Measurements from ENCODE around the gene SPATA6L. TPM values are rescaled to one million over a fixed set of nuclear protein-coding genes. Genes with fewer than 3 reads are reported as not detected.
A peak's percentile ranks its signal among the peaks of the same experiment; 100 is the strongest.

Gene SPATA6L
- total and polyA plus RNA-seq, 2 of the 4 experiments (the other 2 are of a cell fraction), result 0.18 to 0.84 TPM

DNA sequence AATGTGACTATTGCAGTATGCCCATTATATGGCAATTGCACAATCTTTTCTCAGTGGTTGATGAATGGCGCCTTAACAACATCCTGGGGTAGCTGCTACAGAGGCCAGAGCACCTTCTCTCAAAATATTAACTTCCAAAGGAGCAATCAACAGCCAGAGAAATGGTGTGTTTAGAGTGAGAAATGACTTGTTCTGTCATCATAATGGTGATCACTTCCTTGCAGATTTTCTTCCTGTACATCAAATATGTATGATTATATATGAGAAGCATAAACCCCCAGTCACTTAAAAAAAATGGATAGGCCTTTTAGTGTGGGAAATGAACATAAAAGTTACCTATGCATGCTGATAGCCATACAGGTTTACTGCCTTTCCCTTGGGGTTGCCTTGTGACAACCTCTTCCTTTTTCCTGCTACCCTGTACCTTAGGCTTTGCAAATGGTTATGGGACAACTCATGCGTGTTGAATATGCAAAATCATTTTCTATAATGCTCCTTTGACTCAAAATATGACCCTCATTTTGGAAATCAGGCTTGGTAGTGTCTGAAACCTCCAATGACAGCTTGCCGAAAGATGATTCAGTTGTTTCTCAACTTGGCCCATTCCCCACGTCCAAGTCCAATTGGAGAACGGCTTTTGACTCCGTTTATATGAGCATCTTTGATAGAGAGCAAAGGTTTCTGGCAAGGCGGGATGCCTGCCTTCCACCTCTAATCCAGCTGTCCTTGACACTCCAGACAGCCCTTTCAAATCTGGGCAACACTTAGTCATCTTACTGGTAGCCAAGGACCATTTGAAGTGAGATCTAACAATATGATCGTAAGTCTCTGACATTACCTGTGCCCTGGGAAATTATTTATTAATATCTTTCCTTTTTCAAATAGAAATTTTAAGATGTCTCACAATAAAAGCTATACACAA lies 106.8 kb downstream of the SPATA6L start:
- Histone ChIP-seq H4K91ac (ENCODE audit: insufficient read depth, low read depth, low read length) (no peak overlapping the region), H3K23ac (ENCODE audit: low read depth, low read length) (no peak overlapping the region), H2BK20ac (ENCODE audit: low read depth, low read length) (no peak overlapping the region), H4K8ac (ENCODE audit: low read depth in 2 of 2, low read length in 2 of 2) (no peak overlapping the region), H2BK120ac (ENCODE audit: low read depth, low read length) (no peak overlapping the region), H3K4ac (ENCODE audit: low read depth, low read length) (no peak overlapping the region), H4K5ac (ENCODE audit: low read depth, low read length) (no peak overlapping the region), H2BK5ac (ENCODE audit: low read depth, low read length, poor library complexity, severe bottlenecking) (no peak overlapping the region), H3K36me3 (ENCODE audit: control insufficient read depth, insufficient read depth, low read length) (no peaks in the 10 kb centered on the region), H3K27ac (ENCODE audit: insufficient read depth, low read length) (no peak overlapping the region), H3K9me1 (ENCODE audit: insufficient read depth, low read length) (no peaks in the 10 kb centered on the region), H3K56ac (ENCODE audit: extremely low read depth, insufficient read depth, low read length) (no peak overlapping the region), H2AK9ac (replicated peaks; ENCODE audit: low read depth, low read length, poor library complexity) (no peak overlapping the region), H3K9ac (ENCODE audit: low read depth, low read length) (no peak overlapping the region), H3K9me3 (ENCODE audit: control insufficient read depth, insufficient read depth, low read length) (no peaks in the 10 kb centered on the region), H3K14ac (replicated peaks; ENCODE audit: low read depth, low read length) (no peak overlapping the region), H3K18ac (ENCODE audit: low read depth, low read length) (no peak overlapping the region), H2BK15ac (ENCODE audit: low read depth, low read length) (no peak overlapping the region), H3K79me1 (ENCODE audit: low read depth in 1 of 2, low read length in 2 of 2) (no peaks in the 10 kb centered on the region), H3K27me3 (ENCODE audit: control insufficient read depth, insufficient read depth, low read length) (no peaks in the 10 kb centered on the region; the same call in 1 of the 2 replicates), H2AK5ac (ENCODE audit: low read depth, low read length) (no peak overlapping the region), H3K4me3 (ENCODE audit: insufficient read depth, low read depth, low read length) (no peak overlapping the region), H2AFZ (replicated peaks; ENCODE audit: low read length, poor library complexity) (no peak overlapping the region), H3K4me2 (ENCODE audit: low read depth, low read length) (no peak overlapping the region), H3K4me1 (ENCODE audit: control insufficient read depth, insufficient read depth, low read length) (no peaks in the 10 kb centered on the region), H4K20me1 (ENCODE audit: insufficient read depth, low read length) (no peaks in the 10 kb centered on the region)
- in situ Hi-C loops (cut with MboI; ENCODE audit: low sequenced_read_pairs) (no loop called here), dilution Hi-C loops (cut with HindIII; ENCODE audit: low sequenced_read_pairs, unreplicated experiment) (no loop called here), intact Hi-C loops (cut with micrococcal nuclease) (loop anchor here (10.0 kb wide), 1 partner anchor 165 kb away; no protein-coding TSS in a partner anchor)
- WGBS, 2 experiments (ENCODE audit: extremely low coverage in 2 of 2, insufficient read length in 1 of 2), result no CpG with 5 or more reads among the region's 8 CpGs
- TF ChIP-seq SMC3 (IDR thresholded peaks at IDR 0.05; ENCODE audit: low read depth, low read length) (no peak), MAFK (IDR thresholded peaks at IDR 0.05; ENCODE audit: low read depth, low read length) (no peak), NFE2L2 (IDR thresholded peaks at IDR 0.05; ENCODE audit: low read depth, low read length) (no peak), CEBPB (IDR thresholded peaks at IDR 0.05; ENCODE audit: low read depth, low read length) (peak; percentile 34; the same call in 1 of the 2 replicates)
- TF ChIP-seq, protein P1, sequence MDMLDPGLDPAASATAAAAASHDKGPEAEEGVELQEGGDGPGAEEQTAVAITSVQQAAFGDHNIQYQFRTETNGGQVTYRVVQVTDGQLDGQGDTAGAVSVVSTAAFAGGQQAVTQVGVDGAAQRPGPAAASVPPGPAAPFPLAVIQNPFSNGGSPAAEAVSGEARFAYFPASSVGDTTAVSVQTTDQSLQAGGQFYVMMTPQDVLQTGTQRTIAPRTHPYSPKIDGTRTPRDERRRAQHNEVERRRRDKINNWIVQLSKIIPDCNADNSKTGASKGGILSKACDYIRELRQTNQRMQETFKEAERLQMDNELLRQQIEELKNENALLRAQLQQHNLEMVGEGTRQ (IDR thresholded peaks at IDR 0.05; ENCODE audit: low read depth, low read length), result no peak
- TF ChIP-seq, protein P2, sequence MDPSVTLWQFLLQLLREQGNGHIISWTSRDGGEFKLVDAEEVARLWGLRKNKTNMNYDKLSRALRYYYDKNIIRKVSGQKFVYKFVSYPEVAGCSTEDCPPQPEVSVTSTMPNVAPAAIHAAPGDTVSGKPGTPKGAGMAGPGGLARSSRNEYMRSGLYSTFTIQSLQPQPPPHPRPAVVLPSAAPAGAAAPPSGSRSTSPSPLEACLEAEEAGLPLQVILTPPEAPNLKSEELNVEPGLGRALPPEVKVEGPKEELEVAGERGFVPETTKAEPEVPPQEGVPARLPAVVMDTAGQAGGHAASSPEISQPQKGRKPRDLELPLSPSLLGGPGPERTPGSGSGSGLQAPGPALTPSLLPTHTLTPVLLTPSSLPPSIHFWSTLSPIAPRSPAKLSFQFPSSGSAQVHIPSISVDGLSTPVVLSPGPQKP (IDR thresholded peaks at IDR 0.05; ENCODE audit: borderline replicate concordance, low read depth, low read length), result no peak
- BruUV-seq (replicated peaks), result no TSS peak
- CTCF ChIA-PET, result interaction anchor here (0.8 kb wide), 1 partner anchor 10 kb away, joined by 3 read pairs; no protein-coding TSS in a partner anchor
- ATAC-seq (ENCODE audit: low read depth) (no peak), DNase-seq (no peak)
- POLR2A ChIA-PET (ENCODE audit: unreplicated experiment), result no interaction called here
